Right lobe of liver (tissue), 4 donors: ENCODE measurements around the gene FAM83B.

Experiments
- CTCF ChIP-seq, 4 donors: fragments of 200-600 bp in 3 of 4; fragments of 450-650 bp in 1 of 4; IDR thresholded peaks; one replicate each; pipeline versions ENCODE4 v1.5.1 to v1.8.0; 2016 to 2022; ENCODE audit warnings: antibody characterized with exemption in 4 of 4, mild to moderate bottlenecking in 2 of 4
- POLR2A ChIP-seq: fragments of 450-650 bp; IDR thresholded peaks from one replicate; pipeline ENCODE4 v1.6.1; 2017; ENCODE audit warnings: antibody characterized with exemption, mild to moderate bottlenecking
- donor health status: DM: no; HTN: no; CAD: no.
- donor health status: DM: no; HTN: no; CAD: no.
- donor health status: DM: no; HTN: yes; CAD: no.

GRCh38 chr6:54937371-54937770 is 90.8 kb downstream of the FAM83B start:
- no peak for TF ChIP-seq POLR2A
- no peak for TF ChIP-seq CTCF (IDR thresholded peaks at IDR 0.05)
